OCI-LY3 (cell line): Measurements from ENCODE around the gene MPC2.

Source experiments
- EZH2phosphoT487 ChIP-seq: fragments of 200-600 bp; shearing (Covaris generic); IDR thresholded peaks from 2 replicates; pipeline ENCODE4 v1.6.1; 2018; ENCODE audit warnings: antibody characterized with exemption, mixed run types, low read depth
- TF ChIP-seq, protein P1 (sequence below): fragments of 200-600, 300-600 bp; sonication (generic); IDR thresholded peaks from 2 replicates; pipeline ENCODE4 v1.5.1; 2014; ENCODE audit warnings: antibody characterized with exemption, low read length, low read depth

GRCh38 chr1:167904652-167905130 lies 32.2 kb downstream of the MPC2 start:
- TF ChIP-seq, protein P1, sequence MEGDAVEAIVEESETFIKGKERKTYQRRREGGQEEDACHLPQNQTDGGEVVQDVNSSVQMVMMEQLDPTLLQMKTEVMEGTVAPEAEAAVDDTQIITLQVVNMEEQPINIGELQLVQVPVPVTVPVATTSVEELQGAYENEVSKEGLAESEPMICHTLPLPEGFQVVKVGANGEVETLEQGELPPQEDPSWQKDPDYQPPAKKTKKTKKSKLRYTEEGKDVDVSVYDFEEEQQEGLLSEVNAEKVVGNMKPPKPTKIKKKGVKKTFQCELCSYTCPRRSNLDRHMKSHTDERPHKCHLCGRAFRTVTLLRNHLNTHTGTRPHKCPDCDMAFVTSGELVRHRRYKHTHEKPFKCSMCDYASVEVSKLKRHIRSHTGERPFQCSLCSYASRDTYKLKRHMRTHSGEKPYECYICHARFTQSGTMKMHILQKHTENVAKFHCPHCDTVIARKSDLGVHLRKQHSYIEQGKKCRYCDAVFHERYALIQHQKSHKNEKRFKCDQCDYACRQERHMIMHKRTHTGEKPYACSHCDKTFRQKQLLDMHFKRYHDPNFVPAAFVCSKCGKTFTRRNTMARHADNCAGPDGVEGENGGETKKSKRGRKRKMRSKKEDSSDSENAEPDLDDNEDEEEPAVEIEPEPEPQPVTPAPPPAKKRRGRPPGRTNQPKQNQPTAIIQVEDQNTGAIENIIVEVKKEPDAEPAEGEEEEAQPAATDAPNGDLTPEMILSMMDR: no peak
- no peak for TF ChIP-seq EZH2phosphoT487
